PC-9 (cell line): Measurements from ENCODE around the gene KLHDC8A. TPM values are rescaled to one million over a fixed set of nuclear protein-coding genes. Genes with fewer than 3 reads are reported as not detected.

ENCODE experiments used
- BruUV-seq: library from RNA; stranded (reverse); fragments of 400-500 nt; replicated peaks from 2 replicates; lab custom pipeline; 2021; lab: Mats Ljungman, UMichigan
- CTCF ChIA-PET: fragments of 300-600 bp; sonication (Branson Sonifier 250); formaldehyde crosslinking; loops from one replicate; lab custom pipeline; 2022; ENCODE audit warnings: antibody characterized with exemption; lab: Charles Lee
- POLR2A ChIA-PET: fragments of 300-600 bp; sonication (Branson Sonifier 250); formaldehyde crosslinking; loops from one replicate; lab custom pipeline; 2022; ENCODE audit warnings: antibody characterized with exemption; ENCODE audit not compliant: unreplicated experiment; lab: Charles Lee
- DNase-seq, 2 experiments: peaks; one replicate each; pipeline versions ENCODE4 v3.0.0 to v3.0.0-alpha.2; 2015 to 2022; ENCODE audit warnings: mixed read lengths in 1 of 2
- H2AFZ ChIP-seq: fragments of 200-600 bp; sonication (generic); 2 replicates; pipeline ENCODE4 v1.8.1; 2017; ENCODE audit warnings: antibody characterized with exemption
- H3F3A ChIP-seq: fragments of 200-600 bp; sonication (generic); 2 replicates; pipeline ENCODE4 v1.8.1; 2017; ENCODE audit warnings: antibody characterized with exemption, mild to moderate bottlenecking, low read depth; ENCODE audit not compliant: insufficient read depth
- H3K27ac ChIP-seq: fragments of 200-600 bp; sonication (generic); 2 replicates; pipeline ENCODE4 v1.6.1; 2016; ENCODE audit warnings: mixed run types
- H3K27me3 ChIP-seq: fragments of 200-600 bp; sonication (generic); 2 replicates; pipeline ENCODE4 v1.6.1; 2016; ENCODE audit warnings: low read depth, mixed run types; ENCODE audit not compliant: insufficient read depth
- H3K36me3 ChIP-seq: fragments of 200-600 bp; sonication (generic); 2 replicates; pipeline ENCODE4 v1.6.1; 2016; ENCODE audit warnings: low read depth, mixed run types
- H3K4me1 ChIP-seq: fragments of 200-600 bp; sonication (generic); replicated peaks from 2 replicates; pipeline ENCODE4 v1.6.1; 2016; ENCODE audit warnings: mixed run types; ENCODE audit not compliant: insufficient read depth
- H3K4me2 ChIP-seq: fragments of 200-600 bp; sonication (generic); 2 replicates; pipeline ENCODE4 v1.6.1; 2017; ENCODE audit warnings: mixed run types
- H3K4me3 ChIP-seq: fragments of 200-600 bp; sonication (generic); 2 replicates; pipeline ENCODE4 v1.6.1; 2016; ENCODE audit warnings: mixed run types
- H3K79me2 ChIP-seq: fragments of 200-600 bp; sonication (generic); 2 replicates; pipeline ENCODE4 v1.6.1; 2017; ENCODE audit warnings: low read depth, mixed run types
- H3K9me2 ChIP-seq: fragments of 200-600 bp; sonication (generic); 2 replicates; pipeline ENCODE4 v1.8.1; 2017; ENCODE audit warnings: mild to moderate bottlenecking; ENCODE audit not compliant: insufficient read depth
- H3K9me3 ChIP-seq: fragments of 200-600 bp; sonication (generic); 2 replicates; pipeline ENCODE4 v1.8.1; 2016; ENCODE audit warnings: low read depth; ENCODE audit not compliant: insufficient read depth
- H4K20me1 ChIP-seq: fragments of 200-600 bp; sonication (generic); 2 replicates; pipeline ENCODE4 v1.8.1; 2017; ENCODE audit not compliant: insufficient read depth
- CTCF ChIP-seq: fragments of 200-600 bp; sonication (generic); conservative IDR thresholded peaks from 2 replicates; pipeline ENCODE4 v1.6.1; 2017; ENCODE audit warnings: mixed run types, antibody characterized with exemption, mild to moderate bottlenecking, moderate library complexity
- EZH2 ChIP-seq: fragments of 200-600 bp; sonication (generic); IDR thresholded peaks from 2 replicates; pipeline ENCODE4 v1.8.0; 2017; ENCODE audit warnings: antibody characterized with exemption, low read depth
- intact Hi-C: fragments of 100-400 bp; cut with micrococcal nuclease; formaldehyde crosslinking; loops from one replicate; pipeline ENCODE4 v1.10.0; 2022; ENCODE audit not compliant: unreplicated experiment
- total RNA-seq: library from RNA; stranded (reverse); gene quantifications from 2 replicates; pipeline ENCODE4 v1.2.3, GENCODE V29; 2021

Gene KLHDC8A
- total RNA-seq, 1 experiment from 2014 or later, result not detected

- POLR2A ChIA-PET, result no interaction called here
- no peaks in the 10 kb centered on the region for H3K9me3 ChIP-seq
- no peak overlapping the region for H3K4me3 ChIP-seq
- H2AFZ ChIP-seq, result no peak overlapping the region
- no peak overlapping the region for H3K27ac ChIP-seq
- H3K79me2 ChIP-seq, result no peaks in the 10 kb centered on the region
- no TSS peak for BruUV-seq
- TF ChIP-seq CTCF (no peak), EZH2 (no peak)
- H3K36me3 ChIP-seq, result no peaks in the 10 kb centered on the region
- peaks cover 17% of the 10 kb centered on the region for H3K4me1 ChIP-seq
- H3F3A ChIP-seq, result peaks cover 13% of the 10 kb centered on the region; the same call in 1 of the 2 replicates
- no peaks in the 10 kb centered on the region for H3K9me2 ChIP-seq
- no peaks in the 10 kb centered on the region for H3K27me3 ChIP-seq
- no peak for DNase-seq
- H4K20me1 ChIP-seq, result no peaks in the 10 kb centered on the region
- intact Hi-C loops, result no loop called here
- CTCF ChIA-PET, result no interaction called here
- no peak overlapping the region for H3K4me2 ChIP-seq
Measured at GRCh38 chr1:205377355-205377754, 20.6 kb upstream of the KLHDC8A start.

- CTCF ChIA-PET, result no interaction called here
Measured at GRCh38 chr1:205376739-205377138, 20.0 kb upstream of the KLHDC8A start.

GRCh38 chr1:205375835-205376545, 19.3 kb upstream of the KLHDC8A start:
- ChIA-PET POLR2A (no interaction called here), CTCF (interaction anchor here (2.0 kb wide), 1 partner anchor 22 kb away, joined by 5 read pairs; no protein-coding TSS in a partner anchor)
- peak in 1 of 2 experiments; percentile 25 for DNase-seq
- H3K27ac ChIP-seq, result no peak overlapping the region
- BruUV-seq, result no TSS peak
- intact Hi-C loops, result loop anchor here (1.0 kb wide), 1 partner anchor 10 kb away; no protein-coding TSS in a partner anchor
- H3K27me3 ChIP-seq, result peaks cover 5% of the 10 kb centered on the region; the same call in 1 of the 2 replicates
- H2AFZ ChIP-seq, result no peak overlapping the region
- no peak overlapping the region for H3K4me2 ChIP-seq
- no peaks in the 10 kb centered on the region for H4K20me1 ChIP-seq
- H3K9me3 ChIP-seq, result no peaks in the 10 kb centered on the region
- TF ChIP-seq CTCF, result no peak
- no peak for TF ChIP-seq EZH2
- H3K9me2 ChIP-seq, result no peaks in the 10 kb centered on the region
- peaks cover 13% of the 10 kb centered on the region; the same call in 1 of the 2 replicates for H3F3A ChIP-seq
- no peak overlapping the region for H3K4me3 ChIP-seq
- no peaks in the 10 kb centered on the region for H3K79me2 ChIP-seq
- H3K4me1 ChIP-seq, result peaks cover 17% of the 10 kb centered on the region
- no peaks in the 10 kb centered on the region for H3K36me3 ChIP-seq

More at GRCh38 chr1:205376739-205377138, 20.0 kb upstream of the KLHDC8A start:
- no peaks in the 10 kb centered on the region for H3K79me2 ChIP-seq
- H3K27ac ChIP-seq, result no peak overlapping the region
- POLR2A ChIA-PET, result no interaction called here
- no peak overlapping the region for H3K4me2 ChIP-seq
- H2AFZ ChIP-seq, result no peak overlapping the region
- H3K4me1 ChIP-seq, result peaks cover 17% of the 10 kb centered on the region
- H3K4me3 ChIP-seq, result no peak overlapping the region
- peaks cover 13% of the 10 kb centered on the region; the same call in 1 of the 2 replicates for H3F3A ChIP-seq
- H3K9me3 ChIP-seq, result no peaks in the 10 kb centered on the region
- intact Hi-C loops, result loop anchor here (1.0 kb wide), 1 partner anchor 10 kb away; no protein-coding TSS in a partner anchor
- no peaks in the 10 kb centered on the region for H3K9me2 ChIP-seq
- TF ChIP-seq EZH2 (no peak), CTCF (no peak)
- H4K20me1 ChIP-seq, result no peaks in the 10 kb centered on the region
- peaks cover 3% of the 10 kb centered on the region; the same call in 1 of the 2 replicates for H3K27me3 ChIP-seq
- peak in 1 of 2 experiments; percentile 70 for DNase-seq
- H3K36me3 ChIP-seq, result no peaks in the 10 kb centered on the region
- no TSS peak for BruUV-seq
